ENCODE results near the gene PCED1A.
"Not testable (repeated sequence)": the region's sequence is repeated elsewhere in the genome, so short reads cannot be mapped to it uniquely, and the experiment has no call there.

PCED1A gene

DNA sequence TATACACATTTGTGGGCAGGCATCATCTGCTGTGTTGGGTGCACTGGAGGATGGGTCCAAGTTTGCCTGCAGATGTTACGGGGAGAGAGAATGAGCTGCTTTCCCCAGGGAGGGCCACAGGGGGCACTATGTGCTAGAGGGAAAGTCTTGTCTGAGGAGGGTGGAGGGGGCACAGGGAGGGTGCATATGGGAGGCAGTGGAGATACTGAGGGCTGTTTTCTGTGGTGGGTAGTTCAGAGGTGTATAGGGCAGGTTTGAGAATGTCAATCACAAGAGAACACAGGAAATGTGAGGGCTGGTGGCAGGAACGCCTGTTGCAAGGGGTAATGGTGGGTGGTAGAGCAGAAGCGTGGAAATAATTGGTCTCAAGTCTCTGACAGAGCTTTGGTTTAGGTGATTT, 25.2 kb upstream of the PCED1A start:
- DNase-seq (ENCODE audit: low read depth) = no peak

DNA sequence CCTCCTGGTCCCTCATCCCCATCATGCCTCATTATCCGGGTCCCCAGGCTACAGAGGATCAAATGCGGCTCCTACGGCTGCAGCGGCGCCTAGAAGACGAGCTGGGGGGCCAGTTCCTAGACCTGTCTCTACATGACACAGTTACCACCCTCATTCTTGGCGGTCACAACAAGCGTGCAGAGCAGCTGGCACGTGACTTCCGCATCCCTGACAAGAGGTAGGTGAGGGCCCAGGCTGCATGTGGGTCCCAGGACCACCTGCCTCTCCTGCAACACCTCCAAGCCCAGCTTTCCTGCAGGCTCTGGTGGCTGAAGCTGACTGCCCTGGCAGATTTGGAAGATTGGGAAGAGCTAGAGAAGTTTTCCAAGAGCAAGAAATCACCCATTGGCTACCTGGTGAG, 24.6 kb upstream of the PCED1A start:
- DNase-seq (ENCODE audit: low read depth) = no peak

DNA sequence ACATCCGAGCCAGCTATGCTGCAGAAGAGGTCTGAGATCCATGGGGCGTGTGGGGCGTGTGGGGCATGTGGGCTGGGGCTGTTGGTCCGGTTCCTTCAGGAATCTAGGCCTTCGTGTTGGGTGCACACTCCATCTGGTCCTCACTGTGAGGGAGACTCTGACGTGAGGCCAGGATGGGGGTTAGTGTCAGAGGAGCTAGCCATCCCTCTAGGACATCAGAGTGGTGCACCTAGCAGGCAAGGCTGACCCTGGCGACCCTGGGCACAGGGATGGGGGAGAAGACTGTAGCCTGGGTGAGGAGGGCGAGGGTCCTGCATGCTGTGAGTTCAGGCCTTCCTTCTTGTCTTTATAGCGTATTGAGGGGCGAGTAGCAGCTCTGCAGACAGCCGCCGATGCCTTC, 24.2 kb upstream of the PCED1A start:
- no peak for DNase-seq (ENCODE audit: low read depth)

DNA sequence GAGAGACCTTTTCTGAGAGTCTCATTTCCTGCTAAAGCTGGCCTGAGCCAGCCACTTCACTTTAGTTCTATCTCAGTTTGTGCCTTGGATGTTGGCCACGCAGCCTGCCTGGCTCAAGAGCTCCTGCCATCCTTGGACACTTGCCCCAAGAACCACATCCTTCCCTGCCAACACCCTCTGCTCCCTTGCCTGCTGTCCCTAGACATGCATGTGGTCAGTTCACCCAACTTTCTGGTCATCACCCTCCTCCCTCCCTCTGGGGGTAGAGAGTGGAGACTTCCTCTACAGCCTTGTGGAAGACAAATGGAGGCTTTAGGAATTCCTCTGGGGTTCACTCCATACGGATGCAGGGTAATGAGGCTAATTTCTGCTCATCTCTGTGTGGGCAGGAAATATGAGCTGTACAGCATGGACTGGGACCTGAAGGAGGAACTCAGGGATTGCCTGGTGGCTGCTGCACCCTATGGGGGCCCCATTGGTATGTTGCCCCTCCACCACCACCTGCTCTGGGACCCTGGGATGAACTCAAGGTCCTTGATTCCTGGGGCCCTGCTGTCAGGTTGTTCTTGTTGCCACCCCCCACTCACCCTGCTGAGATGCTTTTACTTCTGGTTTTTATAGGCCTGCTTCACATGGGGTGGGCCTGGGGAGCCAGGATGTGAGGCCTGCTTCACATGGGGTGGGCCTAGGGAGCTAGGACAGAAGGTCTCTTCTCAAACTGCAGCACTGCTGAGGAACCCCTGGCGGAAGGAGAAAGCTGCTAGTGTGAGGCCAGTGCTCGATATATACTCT, 19.1 kb upstream of the PCED1A start:
- no peak for DNase-seq (ENCODE audit: low read depth)

DNA sequence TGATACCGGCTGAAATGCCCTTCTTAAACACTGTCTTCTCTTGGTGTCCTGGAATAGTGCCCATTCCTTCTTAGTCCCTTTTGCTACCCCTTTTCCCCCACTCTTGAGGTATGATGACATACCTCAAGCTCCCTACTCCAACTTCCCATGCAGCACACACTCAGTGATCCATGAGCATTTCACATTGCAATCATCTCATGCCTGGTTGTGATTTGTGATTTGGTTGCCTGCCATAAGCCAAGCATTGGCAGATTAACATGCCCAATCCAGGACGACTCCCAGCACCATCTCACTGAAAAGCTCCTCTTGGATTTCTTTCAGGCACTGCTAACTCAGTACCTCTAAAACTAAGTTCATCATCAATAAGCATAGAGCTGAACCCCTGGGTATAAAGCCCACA, 18.1 kb upstream of the PCED1A start:
- no peak for DNase-seq (ENCODE audit: low read depth)

DNA sequence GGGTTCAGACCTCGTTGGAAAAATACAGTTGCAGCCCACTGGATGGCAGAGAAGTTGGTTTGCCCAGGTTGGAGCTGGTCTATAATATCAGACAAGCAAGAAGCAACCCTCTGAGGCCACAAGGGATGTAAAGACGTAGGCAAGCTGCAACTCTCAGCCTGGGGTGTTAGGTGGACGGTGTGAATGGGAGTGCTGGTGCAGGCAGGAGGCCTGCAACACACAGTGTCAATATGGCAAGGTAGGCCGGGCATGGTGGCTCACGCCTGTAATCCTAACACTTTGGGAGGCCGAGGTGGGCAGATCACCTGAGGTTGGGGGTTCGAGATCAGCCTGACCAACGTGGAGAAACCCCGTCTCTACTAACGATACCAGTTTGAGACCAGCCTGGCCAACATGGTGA, 10.6 kb upstream of the PCED1A start:
- no peak for DNase-seq (ENCODE audit: low read depth)

DNA sequence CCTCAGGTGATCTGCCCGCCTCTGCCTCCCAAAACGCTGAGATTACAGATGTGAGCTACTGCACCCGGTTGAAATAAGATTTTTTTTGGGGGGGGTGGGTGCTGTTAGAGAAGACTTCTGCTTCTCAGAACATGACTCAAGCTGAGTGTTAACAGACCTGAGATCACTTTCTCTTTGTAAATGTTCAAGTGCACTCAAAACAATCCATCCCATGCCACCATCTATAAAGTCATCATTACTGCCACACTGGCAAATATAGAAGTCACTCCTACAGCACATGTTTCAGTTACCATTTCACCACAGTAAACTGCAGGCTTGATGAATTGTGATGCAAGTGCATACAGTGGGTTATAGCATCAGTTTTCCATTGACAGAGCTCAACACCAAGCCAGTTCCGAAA, 9.1 kb upstream of the PCED1A start:
- no peak for DNase-seq (ENCODE audit: low read depth)

DNA sequence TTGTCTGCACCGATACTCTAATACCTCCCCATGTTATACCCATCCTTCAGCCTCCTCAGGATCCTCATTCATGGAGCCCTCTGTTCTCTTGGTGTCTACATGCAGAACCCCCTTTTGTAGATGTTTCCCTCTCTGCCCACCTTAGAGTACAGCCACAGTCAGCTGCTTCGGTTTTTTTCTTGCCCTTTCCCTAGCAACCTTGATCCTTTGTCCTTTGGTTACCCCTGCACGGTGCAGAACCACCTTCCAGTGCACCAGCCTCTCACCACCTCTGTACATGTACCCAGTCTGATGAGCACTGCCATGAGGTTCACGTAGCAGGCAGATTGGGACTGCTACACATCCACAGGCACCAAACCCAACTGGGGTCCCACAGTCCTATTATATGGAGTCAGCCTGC, 7.3 kb upstream of the PCED1A start:
- DNase-seq (ENCODE audit: low read depth) = no peak

DNA sequence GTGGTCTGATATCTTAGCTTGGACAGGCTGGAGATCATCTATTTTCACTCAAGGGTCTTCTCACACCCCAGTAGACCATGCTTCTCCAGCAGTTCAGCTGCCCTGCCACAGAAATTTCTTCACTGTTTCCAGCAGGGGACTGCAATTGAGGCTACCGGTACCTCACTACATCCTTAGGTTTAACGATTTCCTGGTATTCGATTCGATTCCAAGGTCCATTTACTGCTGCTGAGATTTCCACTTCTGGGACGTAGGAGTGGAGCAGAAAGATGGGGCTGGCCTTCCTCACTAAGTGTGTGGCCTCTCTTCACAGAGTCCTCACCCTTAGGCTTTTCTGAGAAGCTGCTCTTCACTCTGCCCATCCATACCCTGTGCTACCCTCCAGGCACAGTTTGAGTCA, 6.2 kb upstream of the PCED1A start:
- no peak for DNase-seq (ENCODE audit: low read depth)

DNA sequence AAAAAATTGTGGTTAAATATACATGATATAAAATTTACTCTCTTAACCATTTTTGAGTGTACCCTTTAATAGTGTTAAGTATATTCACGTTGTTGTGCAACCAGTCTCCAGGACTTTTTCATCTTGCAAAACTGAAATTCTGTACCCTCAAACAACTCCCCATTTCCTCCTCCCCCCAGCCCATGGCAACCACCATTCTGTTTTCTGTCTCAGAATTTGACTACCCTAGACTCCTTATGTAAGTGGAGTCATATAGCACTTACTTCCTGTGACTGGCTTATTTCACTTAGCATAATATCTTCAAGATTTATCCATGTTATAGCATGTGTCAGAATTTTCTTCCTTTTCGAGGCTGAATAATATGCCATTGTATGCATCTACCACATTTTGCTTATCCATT, 5.2 kb upstream of the PCED1A start:
- DNase-seq (ENCODE audit: low read depth) = no peak

DNA sequence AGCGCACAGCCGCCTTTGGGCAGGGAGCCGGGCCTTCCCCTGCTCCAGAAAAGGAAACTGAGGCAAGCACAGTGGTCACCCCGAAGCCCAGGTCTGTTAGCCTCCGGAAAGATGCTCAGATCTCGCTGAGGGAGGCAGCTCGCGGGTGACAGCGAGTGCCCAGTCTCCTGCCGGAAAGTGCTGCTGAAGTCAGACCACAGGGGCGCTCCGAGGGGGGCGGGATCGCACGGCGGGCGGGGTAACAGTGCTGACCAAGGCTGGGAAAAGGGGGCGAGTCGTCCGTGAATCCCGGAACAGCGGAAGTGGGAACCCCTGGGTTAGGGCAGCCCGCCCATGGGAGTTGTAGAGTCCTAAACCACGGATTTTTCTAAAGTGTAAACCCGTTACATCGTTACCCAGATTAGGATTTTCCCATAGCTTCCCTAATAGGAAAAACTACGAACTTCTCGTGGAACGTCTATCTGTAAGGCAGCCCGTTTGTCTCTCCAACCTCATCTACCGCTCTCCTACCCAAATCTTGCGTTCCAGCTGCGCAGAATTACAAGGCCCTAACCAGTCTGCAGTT, 594 bp upstream of the PCED1A start:
- no peak for DNase-seq (ENCODE audit: low read depth)

DNA sequence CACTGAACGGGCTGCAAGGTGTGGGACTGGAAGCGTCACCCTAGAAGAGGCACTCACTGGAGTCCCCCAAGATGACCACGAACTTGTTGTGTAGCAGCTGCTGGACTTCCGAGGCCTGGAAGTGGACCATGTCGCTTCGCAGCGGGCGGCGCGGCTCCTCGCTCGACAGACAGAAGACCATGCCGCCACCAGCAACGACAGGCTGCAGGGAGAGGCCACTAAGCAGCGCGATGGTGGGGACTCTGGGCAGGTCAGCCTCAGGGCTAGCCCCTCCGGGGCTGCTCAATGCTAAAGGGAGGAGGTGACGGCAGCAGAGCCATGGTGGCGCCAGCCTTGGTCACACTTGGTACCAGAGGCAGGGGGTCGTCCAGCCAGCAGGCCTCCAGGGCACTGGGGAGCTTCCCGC, 720 bp downstream of the PCED1A start:
- no peak for DNase-seq (ENCODE audit: low read depth)

DNA sequence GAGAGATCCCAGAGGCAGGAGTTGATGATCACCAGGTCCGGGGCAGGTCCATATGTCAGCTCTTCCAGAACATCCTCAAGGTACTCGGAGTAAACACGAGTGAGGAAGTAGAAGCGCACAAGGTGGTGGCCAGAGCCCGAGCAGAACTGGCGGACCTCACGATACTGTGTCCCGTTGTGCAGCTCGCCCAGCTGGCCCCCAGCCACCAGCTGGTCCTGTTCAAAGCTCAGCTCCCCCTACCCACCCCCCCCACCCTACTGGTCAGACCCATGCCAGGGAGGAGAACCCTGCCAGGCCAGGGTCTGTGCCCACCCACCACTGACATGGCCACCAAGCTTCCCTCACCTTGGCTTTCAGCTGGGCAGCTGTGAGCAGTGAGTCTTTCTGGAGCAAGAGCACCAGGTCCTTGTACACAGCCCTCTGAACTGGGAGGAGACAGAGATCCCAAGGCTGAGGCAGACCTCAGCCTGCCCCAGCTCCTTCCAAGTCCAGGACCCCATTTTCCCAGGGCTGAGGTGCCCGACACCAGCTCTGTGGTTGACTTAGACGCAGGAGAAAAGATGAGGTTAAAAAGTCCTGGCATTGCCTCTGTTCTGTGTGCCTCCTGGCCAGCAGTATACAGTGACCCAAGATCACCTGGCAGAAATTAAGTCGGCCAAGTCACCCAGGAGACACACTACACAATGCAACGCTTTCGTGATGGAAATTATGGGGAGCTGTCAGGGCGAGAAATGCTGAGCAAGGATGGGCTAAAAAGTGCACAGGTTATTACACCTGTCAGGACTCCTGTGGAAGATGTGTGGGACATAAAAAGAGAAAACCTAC, 1.4 kb downstream of the PCED1A start:
- no peak for DNase-seq (ENCODE audit: low read depth)

DNA sequence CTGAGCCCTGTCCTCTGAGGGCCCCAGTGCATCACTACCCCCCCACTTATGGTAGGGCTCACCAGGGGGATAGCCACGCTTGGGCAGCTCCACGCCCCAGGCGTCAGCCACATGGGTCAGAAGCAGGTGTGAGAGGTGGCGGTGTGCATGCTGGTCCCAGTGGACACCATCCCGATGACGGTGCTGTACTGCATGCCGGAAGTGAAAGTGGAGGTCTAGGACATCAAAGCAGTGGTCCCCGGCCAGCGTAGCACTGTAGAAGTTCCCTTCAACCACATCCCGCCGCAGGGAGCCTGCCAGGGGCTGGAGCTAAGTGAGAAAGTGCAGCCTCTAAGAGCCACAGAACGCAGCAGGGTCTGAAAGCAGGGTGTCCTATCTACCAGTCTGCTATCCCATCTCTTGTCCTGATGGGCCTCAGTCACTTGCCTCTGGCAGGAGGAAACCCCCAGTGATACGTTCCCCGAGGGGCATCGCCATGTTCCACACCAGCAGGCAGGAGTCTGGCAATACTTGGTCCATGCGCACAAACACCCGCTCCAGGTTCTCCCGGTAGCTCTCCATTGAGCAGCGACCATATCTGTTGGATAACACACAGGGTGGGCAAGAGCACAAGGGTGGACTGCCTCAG, 2.2 kb downstream of the PCED1A start:
- DNase-seq (ENCODE audit: low read depth) = no peak

DNA sequence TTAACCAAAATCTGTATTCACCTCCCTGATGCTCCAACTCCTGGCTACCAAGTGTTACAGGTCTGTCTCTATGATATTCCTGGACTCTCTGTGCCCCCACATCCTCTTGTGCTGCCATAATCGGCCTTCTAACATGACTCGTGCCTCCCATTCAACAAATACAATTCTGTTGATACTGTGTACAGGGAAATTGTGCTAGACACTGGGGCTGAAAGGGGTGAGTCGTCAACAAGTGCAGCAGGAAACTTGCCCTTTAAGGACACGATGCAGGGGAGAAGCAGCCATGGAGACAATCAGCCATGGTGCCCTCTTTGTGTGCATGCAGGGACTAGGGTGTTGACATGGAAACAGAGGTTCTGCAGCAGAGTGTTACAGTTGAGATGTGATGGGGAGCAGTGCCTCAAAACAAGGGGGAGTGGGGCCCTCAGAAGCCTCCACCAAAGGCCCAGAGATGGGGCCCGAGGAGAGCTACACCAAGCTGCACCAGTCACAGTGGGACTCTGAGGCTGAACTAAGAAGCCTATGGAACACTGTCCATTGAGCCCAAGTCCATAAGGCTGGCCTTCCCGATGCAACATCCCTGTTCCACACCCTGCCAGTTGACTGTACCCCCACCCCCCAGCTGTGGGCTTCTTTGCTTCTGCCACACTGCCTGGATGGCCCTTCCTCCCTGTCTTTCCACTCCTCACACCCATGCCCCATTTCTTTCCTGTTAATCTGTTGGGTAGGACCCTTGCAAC, 3.1 kb downstream of the PCED1A start:
- no peak for DNase-seq (ENCODE audit: low read depth)

DNA sequence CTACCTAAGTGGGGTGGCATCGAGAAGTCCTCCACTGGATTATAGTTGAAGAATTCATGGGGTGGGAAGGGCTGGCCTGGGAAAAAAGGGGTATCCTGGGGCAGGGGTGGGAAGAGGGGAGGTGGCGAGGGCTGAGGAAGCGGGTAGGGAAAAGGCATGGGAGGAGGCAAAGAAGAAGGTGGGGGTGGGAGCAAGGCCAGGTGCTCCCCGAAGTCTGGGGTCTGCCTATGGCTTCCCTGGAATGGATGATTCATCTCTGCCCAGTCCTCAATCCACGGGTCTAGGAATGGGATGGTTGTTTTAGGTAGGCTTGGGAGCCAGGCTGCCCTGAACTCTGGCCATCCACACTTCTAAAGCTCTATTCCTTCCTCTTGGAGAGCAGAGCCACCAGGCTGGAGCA, 4.4 kb downstream of the PCED1A start:
- DNase-seq (ENCODE audit: low read depth) = no peak

DNA sequence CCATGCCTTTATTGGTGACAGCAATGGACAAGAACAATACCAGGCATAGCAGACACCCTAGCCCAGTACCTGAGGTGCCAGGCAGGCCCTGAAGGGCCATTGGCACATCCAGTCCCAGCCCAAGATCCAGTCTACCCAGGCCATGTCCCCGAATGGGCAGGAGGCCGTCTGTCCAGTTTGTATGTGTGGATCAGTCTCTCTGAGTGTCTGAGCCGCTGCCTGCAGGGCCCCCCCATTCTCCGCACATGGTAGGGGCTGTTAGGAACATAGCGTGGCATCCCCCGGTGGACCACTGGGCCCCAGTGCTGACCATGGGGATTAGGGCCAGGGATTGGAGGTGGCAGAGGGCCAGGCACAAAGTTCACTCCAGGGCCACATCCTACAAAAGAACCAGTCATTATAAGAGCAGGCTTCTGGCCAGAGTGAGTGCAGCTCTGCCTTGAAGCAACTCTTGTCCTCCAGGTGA, 5.1 kb downstream of the PCED1A start:
- no peak for DNase-seq (ENCODE audit: low read depth)

DNA sequence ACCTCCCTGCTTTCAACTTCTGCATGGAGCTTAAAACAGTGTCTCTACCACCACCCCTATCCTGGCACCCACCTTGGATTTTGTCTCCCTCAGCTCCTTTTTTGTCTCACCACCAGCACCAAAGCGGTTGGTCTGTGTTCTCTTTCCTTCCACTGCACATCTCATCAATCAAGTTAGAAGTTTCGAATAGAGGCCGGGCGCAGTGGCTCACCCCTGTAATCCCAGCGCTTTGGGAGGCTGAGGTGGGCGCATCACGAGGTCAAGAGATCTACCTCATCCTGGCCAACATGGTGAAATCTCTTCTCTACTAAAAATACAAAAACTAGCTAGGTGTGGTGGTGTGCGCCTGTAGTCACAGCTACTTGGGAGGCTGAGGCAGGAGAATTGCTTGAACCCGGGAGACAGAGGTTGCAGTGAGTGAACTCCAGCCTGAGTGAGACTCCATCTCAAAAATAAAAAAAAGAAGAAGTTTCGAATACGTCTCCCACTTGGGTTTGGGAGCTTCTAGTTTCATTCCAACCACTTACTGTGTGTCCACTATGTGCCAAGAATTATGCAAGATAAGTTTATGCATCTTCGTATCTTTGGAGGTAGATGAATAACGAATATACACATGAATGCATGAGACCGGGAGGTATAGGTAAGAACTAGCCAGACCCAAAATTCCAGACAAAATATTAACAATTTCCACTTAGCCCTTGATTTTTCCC, 5.9 kb downstream of the PCED1A start:
- no peak for DNase-seq (ENCODE audit: low read depth)

DNA sequence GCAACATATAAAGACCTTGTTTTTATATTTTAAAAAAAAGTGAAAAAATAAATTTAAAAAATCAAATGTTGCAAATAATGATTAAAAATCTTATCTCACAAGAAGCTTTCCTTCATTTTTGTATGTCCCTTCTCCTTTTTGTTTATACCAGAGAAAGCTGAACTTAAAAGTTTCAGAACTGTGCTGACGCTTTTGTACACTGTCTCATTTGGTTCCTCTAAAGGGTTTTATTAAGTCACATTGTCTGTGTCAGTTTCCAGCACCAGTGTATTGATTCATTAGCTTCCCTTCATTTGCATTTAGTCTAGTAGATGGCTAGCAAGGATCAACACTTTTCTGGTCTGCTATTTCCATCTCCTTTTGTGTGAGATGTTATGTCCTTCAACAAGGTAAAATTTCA, 6.7 kb downstream of the PCED1A start:
- no peak for DNase-seq (ENCODE audit: low read depth)

DNA sequence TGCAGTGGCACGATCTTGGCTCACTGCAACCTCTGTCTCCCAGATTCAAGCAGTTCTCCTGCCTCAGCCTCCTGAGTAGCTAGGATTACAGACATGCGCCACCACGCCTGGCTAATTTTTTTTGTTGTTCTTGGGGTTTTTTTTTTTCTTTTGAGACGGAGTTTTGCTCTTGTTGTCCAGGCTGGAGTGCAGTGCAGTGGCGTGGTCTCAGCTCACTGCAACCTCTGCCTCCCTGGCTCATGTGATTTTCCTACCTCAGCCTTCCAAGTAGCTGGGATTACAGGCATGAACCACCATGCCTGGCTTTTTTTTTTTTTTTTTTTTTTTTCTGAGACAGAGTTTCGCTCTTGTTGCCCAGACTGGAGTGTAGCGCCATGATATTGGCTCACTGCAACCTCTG, 9.2 kb downstream of the PCED1A start:
- DNase-seq (ENCODE audit: low read depth) = not testable (repeated sequence)

DNA sequence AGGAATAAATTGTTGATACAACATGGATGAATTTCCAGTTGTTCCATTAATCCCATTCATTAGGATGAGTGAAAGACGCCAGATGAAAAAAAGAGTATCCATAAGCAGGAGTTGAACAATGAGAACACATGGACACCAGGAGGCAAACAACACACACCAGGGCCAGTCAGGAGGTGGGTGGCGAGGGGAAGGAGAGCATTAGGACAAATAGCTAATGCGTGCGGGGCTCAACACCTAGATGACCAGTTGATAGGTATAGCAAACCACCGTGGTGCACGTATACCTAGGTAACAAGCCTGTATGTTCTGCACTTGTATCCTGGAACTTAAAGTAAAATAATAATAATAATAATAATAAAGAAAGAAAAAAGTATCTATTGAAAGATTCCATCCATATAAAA, 11.1 kb downstream of the PCED1A start:
- DNase-seq (ENCODE audit: low read depth) = no peak
